Hematopoietic multipotent progenitor cell treated with erythropoietin and hydrocortisone succinate and interleukin-3 and kit ligand, for 8 days (in vitro differentiated cells): ENCODE measurements around the gene DDX20.
A peak's percentile ranks its signal among the peaks of the same experiment; 100 is the strongest.
"Not testable (repeated sequence)": the region's sequence is repeated elsewhere in the genome, so short reads cannot be mapped to it uniquely, and the experiment has no call there.

Source experiments
- DNase-seq: peaks from one replicate; pipeline ENCODE4 v3.0.0-alpha.2; 2015

DDX20 gene

DNA sequence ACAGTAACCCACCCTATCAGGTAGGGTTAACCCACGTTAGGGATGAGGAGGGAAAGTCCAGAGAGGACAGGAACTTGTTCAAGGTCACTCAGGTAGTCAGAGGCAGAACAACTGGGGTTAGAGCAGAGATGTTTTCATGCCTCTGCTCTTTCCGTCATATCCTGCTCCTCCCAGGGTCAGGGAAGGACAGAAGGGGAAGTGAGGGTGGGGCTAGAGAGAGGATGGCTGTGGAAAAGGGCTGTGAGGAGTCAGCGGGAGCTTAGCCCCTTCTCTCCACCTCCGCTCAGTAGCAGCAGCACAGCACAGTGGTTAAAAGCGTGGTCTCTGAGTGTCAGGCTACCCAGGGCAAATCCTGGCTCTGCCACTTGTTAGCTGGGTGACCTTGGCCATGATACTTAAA, 36.5 kb downstream of the DDX20 start:
- no peak for DNase-seq

DNA sequence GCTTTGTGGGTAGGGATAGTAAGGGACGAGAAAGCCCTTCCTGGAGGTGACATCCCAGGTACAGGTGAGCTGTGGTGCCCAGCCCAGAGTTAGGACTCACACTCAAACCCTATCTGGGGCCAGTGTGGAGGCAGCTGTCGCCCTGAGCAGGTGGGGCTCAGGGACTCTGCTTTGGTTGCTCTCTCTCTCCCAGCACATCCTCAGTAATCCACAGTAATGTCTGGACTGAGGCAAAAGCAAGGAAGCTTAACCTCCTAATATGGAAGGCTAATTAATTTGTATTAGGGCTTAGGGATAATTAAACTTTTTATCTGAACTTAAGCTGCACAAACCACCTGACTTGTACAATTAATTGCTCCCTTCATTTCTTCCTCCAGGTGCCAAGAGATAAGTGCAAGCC, 38.2 kb downstream of the DDX20 start:
- no peak for DNase-seq

DNA sequence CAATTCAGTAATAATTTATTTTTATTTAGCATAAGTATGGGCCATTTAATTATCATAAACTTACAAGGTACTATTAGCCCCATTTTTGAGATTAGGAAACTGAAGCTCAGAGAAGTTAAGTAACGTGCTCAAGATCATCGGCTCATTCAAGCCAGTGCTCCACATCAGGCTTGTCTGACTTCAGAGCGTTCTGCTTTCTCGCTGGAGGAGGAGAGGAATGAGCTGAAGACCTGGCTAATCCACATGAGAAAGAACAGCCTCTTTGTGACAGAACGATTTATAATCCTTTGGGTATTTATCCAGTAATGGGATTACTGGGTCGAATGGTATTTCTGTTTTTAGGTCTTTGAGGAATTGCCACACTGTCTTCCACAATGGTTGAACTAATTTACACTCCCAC, 39.7 kb downstream of the DDX20 start:
- no peak for DNase-seq

DNA sequence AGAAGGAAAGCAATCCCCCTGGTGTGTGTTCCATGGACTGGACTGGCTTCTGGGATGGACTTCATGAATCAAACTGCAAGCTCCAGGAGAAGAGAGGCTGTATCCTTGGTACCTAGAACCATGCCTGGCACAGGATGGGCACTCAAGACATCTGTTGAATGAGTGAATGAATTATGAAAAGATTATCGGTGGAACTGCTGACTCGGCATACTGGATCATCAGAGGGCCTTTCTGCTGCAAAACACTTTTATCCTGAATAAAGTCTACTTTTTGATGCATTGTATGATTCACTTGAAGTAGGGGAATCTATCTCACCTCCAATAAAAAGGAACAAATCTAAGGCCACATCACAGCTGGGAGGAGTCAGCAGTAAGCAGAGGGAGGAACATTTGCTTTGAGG, 42.9 kb downstream of the DDX20 start:
- DNase-seq, result no peak

DNA sequence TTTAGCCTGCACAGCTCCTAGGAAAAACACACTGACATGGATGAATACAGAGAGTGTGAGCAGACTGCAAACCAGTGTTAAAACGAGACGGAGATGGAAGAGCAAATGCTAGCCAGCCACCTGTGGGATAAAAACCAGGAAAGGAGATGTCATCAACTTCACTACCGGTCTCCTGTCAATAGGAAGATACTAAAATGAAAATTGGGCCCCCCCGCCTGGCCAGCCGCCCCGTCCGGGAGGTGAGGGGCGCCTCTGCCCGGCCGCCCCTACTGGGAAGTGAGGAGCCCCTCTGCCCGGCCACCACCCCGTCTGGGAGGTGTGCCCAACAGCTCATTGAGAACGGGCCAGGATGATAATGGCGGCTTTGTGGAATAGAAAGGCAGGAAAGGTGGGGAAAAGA, 44.0 kb downstream of the DDX20 start:
- DNase-seq, result not testable (repeated sequence)

DNA sequence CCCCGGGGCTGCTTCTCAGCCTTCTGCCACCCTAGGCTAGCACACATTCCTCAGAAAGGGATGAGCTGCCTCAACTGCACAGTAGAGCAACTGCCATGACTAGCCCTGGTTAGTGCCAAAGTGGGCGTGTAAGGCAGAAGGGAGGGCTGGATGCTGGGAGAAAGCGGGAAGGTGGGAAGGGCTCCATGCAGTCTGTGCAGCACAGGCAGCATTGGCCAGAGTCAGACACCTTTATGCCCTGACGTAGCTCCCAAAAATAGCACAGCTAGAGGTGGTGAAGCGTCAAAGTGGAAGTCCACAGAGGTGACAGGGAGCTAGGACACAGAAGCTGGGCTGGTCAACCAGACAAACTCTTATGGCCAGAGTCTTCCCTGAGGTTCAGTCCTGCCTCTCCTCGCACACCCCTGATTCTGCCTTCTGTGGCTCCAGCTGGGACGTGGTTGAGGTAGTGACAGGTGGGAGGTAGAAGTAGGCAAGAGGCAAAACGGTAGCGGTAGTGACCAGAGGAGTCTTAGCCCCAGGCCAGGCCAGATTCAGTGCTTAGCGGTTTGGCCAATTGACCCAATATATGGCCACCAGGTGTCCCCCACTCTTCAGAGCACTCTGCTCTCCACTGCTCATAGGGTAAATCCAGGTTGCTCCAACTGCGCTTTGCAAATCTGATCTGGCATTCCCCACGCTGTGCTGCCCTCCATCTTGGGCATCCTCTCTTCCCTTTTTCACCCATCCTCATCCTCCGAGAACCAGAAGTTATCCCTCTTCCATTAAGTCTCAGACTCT, 45.6 kb downstream of the DDX20 start:
- no peak for DNase-seq

DNA sequence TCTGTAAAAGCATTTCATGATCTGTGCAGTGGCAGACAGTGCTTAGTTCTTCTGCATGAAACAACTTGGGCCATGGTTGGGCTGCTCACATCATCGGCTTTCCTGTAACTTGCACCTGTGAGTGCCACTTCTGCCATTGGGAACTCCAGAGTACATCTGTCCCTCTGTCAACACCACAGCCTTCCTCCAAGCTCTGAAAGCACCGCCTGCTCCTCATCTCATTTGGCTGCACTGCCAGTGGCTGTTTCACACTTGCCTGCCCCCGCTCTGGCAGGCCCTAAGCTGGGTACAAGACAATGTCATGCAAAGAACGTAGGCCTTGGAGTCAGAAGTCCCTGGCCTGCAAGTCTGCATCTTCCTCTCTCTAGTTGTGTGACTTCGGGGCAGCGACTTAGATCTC, 46.4 kb downstream of the DDX20 start:
- DNase-seq, result no peak

DNA sequence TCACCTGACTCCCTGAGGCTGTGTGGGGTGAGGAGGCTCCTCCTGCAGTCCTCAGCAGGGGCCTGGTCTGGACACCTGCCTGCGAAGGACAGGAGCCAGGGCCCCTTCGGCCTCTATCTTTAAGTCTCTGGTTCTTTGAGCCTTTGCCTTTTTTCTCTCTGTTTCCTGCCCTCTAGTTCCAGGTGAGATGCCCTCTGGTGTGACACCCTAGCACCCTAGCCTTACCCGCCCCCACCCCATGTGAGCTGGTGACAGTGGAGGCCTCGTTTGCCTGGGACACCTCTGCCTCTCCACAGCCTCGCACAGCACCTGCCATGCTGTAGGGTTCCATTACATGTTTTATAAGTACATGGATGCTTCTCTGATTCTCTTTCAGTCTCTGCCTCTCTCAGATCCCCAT, 47.3 kb downstream of the DDX20 start:
- no peak for DNase-seq

DNA sequence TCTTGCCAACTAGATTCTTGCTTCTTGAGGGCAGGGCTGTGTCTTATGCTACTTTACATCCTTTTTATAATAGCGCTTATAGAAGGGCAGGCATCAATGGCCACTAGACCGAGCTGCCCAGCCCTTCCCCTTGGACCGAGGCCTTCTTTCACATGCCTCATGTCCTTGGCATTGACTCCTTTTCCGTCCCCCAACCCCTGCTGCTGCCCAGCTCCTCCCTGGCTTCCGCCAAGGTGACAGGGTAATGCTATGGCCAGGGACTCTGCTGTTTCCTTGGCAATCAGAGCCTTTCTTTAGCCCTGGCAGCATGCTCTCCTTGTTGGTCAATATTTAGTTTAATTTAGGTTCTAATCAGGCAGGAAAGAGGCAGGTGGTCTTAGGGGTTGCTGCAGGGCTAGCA, 48.2 kb downstream of the DDX20 start:
- no peak for DNase-seq

DNA sequence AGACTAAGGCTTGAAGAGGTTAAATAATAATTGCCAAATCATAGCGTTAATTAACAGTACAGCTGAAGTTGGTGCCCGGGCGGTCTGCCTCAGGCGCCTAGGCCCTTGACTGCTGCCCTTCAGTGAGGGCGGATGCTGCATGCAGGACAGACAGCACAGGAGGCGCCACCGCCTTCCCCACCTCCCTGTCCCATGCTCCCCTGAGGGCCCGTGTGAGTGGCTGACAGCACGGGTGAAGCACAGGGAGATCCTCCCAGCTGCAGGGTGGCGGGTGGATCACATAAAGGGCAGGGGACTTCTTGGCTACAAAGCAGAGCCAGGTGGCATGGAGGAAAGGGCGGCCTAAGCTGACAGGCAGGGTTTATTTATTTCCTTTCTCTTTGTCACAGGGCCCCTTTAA, 49.1 kb downstream of the DDX20 start:
- no peak for DNase-seq

DNA sequence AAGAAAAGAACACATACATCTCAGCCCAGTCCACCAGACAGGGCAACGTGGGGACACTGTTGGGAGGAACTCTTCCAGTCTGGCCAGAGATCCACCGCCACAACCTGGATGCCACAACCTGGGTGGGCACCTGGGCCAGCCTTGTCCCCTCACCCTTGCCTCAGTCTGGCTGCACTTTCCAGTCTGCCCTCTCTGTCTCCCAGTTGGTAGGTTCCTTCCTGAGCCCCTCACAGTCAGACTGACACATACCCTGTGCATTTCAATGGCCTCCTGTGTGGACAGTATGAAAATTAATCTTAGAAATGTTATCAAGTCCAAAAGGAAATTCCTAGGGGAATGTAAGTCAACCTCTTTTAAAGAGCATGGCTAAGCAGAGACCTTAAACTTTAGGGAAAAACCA, 49.5 kb downstream of the DDX20 start:
- no peak for DNase-seq

DNA sequence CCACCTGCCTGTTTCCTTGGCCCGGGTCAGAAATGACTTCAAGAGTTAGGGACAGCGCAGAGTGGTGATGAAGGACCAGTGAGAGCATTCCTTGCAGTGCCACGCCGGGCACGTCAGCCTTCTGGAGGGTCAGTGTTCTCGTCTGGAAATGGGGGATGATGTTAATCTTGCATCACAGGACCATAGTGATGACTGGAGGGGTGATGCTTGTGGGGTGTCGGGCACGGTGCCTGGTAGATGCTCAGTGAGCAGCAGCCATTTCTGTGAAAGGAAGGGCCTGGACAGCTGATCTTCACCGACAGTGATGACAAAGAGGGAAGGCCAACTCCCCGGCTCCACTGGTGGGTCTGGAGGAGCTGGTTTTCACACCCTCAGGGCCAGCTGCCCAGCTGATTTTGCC, 56.2 kb downstream of the DDX20 start:
- DNase-seq, result no peak

DNA sequence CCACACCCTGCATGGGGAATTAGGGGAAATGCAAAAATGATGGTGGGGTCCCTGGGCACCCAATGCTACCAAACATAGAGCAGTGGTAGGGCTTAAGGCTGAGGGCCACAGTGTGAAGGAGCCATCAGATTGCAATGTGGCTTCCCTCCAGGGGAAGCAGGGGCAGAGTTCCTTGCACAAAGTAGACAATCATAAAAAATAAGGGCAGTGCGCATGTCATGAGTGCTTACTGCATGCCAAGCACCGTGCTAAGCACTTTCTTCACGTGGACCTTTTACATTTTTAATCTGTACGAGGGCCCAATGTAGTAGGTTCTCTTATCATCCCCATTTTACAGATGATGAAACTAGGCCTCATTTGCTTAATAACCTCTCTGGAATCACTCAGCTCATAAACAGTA, 56.6 kb downstream of the DDX20 start:
- DNase-seq, result no peak

DNA sequence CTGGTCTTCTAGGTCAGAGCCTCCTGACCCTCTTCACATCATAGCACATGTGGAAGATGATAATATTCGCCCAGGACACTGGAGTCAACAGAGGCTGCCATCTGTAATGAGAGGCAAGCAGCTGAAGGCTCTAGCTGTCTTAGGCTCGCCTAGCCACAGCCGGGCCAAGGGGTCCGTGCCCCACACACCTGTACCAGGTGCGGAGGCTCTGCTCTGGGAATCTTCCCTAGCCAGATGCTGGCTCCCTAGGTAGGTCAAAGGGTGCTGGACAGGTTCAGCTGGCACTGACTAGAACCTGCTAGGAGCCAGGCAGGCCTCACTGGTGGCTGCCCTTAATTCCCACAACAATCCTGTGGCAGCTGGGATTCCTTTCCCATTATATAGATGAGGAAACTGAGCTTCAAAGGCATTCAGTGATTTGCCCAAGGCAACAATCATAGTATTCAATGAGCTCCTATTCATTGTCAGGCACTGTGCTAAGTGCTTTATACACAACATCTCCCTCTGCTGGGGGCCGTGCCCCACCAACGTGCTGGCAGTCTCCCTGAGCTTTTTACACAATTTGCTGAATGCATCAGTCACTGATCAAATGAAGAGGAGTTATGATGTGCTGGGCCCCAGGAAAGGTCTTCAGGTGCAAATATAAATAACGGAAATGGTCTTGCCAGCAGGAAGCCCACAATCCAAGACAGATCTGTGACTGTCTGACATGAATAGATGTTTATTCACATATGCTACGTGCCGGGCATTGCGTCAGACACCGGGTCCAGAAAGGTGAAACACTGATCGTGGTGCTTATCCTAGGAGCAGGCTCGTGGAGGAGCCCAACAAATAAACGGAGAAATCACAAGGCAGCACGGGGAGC, 58.0 kb downstream of the DDX20 start:
- peak; percentile 20 for DNase-seq

DNA sequence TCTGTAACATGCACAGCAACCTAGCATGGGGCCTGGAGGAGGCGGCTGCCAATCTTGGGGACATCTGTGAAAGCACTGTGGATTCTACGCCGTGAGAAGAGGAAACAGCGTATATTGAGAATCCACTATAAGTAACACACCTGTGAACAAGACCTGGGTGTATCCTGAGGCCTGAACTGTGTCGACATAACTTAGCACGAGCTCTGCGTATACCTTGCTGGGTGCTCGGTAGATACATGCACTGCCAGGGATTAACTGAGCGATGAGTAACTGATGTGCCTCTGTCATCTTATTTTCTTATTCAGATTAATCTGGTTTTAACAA, 58.6 kb downstream of the DDX20 start:
- no peak for DNase-seq

DNA sequence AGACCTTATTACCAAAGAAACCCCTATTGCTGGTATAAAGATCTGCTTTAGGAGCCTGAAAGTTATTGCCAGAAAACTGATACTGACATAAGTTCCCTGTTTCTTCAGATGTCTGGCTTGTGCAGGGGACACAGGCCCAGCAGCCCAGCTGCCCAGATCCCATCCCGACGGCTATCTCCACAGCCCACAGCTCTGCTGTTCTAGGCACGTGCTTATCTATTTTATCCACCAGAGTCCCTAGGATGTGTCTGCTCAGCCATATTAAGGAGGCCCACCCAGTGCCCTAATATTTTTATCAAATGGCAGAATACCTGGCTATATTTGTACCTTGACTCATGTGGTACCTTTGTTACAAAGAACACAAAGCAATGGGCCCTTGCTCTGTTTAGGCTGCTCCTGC, 58.9 kb downstream of the DDX20 start:
- DNase-seq, result peak; percentile 72
